SK-N-SH (cell line): ENCODE results near the gene ANKS4B. TPM values are rescaled to one million over a fixed set of nuclear protein-coding genes. Genes with fewer than 3 reads are reported as not detected.

ENCODE experiments used
- CTCF ChIA-PET: fragments of 300-600, 350-600 bp; formaldehyde crosslinking; extraction: SDS; loops from one replicate; lab custom pipeline; 2021; lab: Yijun Ruan, JAX
- POLR2A ChIA-PET: fragments of 350-600 bp; sonication (Branson Sonifier 250); formaldehyde crosslinking; extraction: SDS; loops from one replicate; lab custom pipeline; 2020; ENCODE audit warnings: antibody characterized with exemption, inconsistent platforms; lab: Yijun Ruan, JAX
- DNase-seq: peaks from one replicate; pipeline ENCODE4 v3.0.0; 2012
- H2AFZ ChIP-seq: fragments of 200-600 bp; sonication (generic); 2 replicates; pipeline ENCODE4 v1.8.1; 2016; ENCODE audit warnings: antibody characterized with exemption, mild to moderate bottlenecking, low read depth
- H3F3A ChIP-seq: fragments of 200-600 bp; sonication (generic); replicated peaks from 2 replicates; pipeline ENCODE3; 2016; ENCODE audit warnings: antibody characterized with exemption, mild to moderate bottlenecking; ENCODE audit not compliant: insufficient read depth
- H3K27ac ChIP-seq, 2 experiments: fragments of 200-500 bp in 1 of 2; fragments of 200-600 bp in 1 of 2; sonication (Bioruptor generic) in 1 of 2; sonication (generic), shearing (Covaris generic) in 1 of 2; 2 replicates each; pipeline versions ENCODE4 v1.5.1 to v1.6.1; 2014 to 2016; ENCODE audit warnings: low read depth in 2 of 2, inconsistent platforms in 1 of 2, low read length in 1 of 2, mild to moderate bottlenecking in 1 of 2, mixed read lengths in 1 of 2
- H3K27me3 ChIP-seq: fragments of 200-600 bp; sonication (generic), shearing (Covaris generic); 2 replicates; pipeline ENCODE4 v1.6.1; 2016; ENCODE audit warnings: mixed run types; ENCODE audit not compliant: insufficient read depth
- H3K36me3 ChIP-seq, 2 experiments: fragments of 200-500 bp in 1 of 2; fragments of 200-600 bp in 1 of 2; sonication (Bioruptor generic) in 1 of 2; sonication (generic) in 1 of 2; replicated peaks in 1 of 2; 2 replicates each; pipeline versions ENCODE3 to v1.5.1; 2014 to 2016; ENCODE audit warnings: low read length in 1 of 2, mild to moderate bottlenecking in 1 of 2; ENCODE audit not compliant: insufficient read depth in 2 of 2, control insufficient read depth in 1 of 2
- H3K4me1 ChIP-seq, 2 experiments: fragments of 200-500 bp in 1 of 2; fragments of 200-600 bp in 1 of 2; sonication (Bioruptor generic) in 1 of 2; sonication (generic), shearing (Covaris generic) in 1 of 2; 2 replicates each; pipeline versions ENCODE4 v1.5.1 to v1.6.1; 2014 to 2016; ENCODE audit warnings: low read depth in 1 of 2, low read length in 1 of 2, mixed run types in 1 of 2; ENCODE audit not compliant: insufficient read depth in 2 of 2, control insufficient read depth in 1 of 2
- H3K4me2 ChIP-seq: fragments of 200-600 bp; sonication (generic), shearing (Covaris generic); 2 replicates; pipeline ENCODE4 v1.6.1; 2017; ENCODE audit warnings: mixed run types
- H3K4me3 ChIP-seq, 2 experiments: fragments of 200-500 bp in 1 of 2; fragments of 200-600 bp in 1 of 2; sonication (Bioruptor generic) in 1 of 2; sonication (generic), shearing (Covaris generic) in 1 of 2; 2 replicates each; pipeline versions ENCODE4 v1.5.1 to v1.8.1; 2014 to 2016; ENCODE audit warnings: low read depth in 2 of 2, inconsistent platforms in 1 of 2, low read length in 1 of 2, mild to moderate bottlenecking in 1 of 2, mixed read lengths in 1 of 2, moderate library complexity in 1 of 2
- H3K79me2 ChIP-seq: fragments of 200-600 bp; sonication (generic); 2 replicates; pipeline ENCODE4 v1.8.1; 2017; ENCODE audit warnings: mild to moderate bottlenecking; ENCODE audit not compliant: insufficient read depth
- H3K9ac ChIP-seq: fragments of 200-600 bp; sonication (generic); 2 replicates; pipeline ENCODE4 v1.6.1; 2017; ENCODE audit warnings: mixed run types
- H3K9me2 ChIP-seq: fragments of 200-600 bp; sonication (generic); 2 replicates; pipeline ENCODE4 v1.6.1; 2017; ENCODE audit warnings: mixed run types
- H3K9me3 ChIP-seq: fragments of 200-600 bp; sonication (generic); 2 replicates; pipeline ENCODE4 v1.6.1; 2017; ENCODE audit warnings: mixed run types, mild to moderate bottlenecking, moderate library complexity
- H4K20me1 ChIP-seq: fragments of 200-600 bp; sonication (generic); 2 replicates; pipeline ENCODE4 v1.6.1; 2017; ENCODE audit warnings: mild to moderate bottlenecking, mixed run types; ENCODE audit not compliant: insufficient read depth
- CHD2 ChIP-seq: fragments of 150-350 bp; IDR thresholded peaks from 2 replicates; pipeline ENCODE4 v1.6.1; 2018; ENCODE audit warnings: low read length; ENCODE audit not compliant: partially characterized antibody
- EP300 ChIP-seq, 2 experiments: IDR thresholded peaks; 2 replicates each; pipeline versions ENCODE4 v1.4.0 to v1.6.1; 2012; ENCODE audit warnings: borderline replicate concordance in 1 of 2, low read depth in 1 of 2, low read length in 1 of 2
- FOXM1 ChIP-seq: IDR thresholded peaks from 2 replicates; pipeline ENCODE4 v1.4.0; 2012; ENCODE audit warnings: low read depth, mild to moderate bottlenecking
- GABPA ChIP-seq: IDR thresholded peaks from 2 replicates; pipeline ENCODE4 v1.4.0; 2012; ENCODE audit warnings: low read depth, mild to moderate bottlenecking
- IRF3 ChIP-seq: fragments of 150-350 bp; IDR thresholded peaks from 2 replicates; pipeline ENCODE4 v1.6.1; 2016; ENCODE audit warnings: mild to moderate bottlenecking, low read depth, low read length
- JUND ChIP-seq: IDR thresholded peaks from 2 replicates; pipeline ENCODE4 v1.4.0; 2012
- MXI1 ChIP-seq: IDR thresholded peaks from 2 replicates; pipeline ENCODE4 v1.6.1; 2012; ENCODE audit warnings: mild to moderate bottlenecking, low read depth, low read length, improper control_type of control experiment
- NRF1 ChIP-seq: IDR thresholded peaks from 2 replicates; pipeline ENCODE4 v1.6.1; 2012; ENCODE audit warnings: low read depth, mild to moderate bottlenecking, low read length
- POLR2AphosphoS5 ChIP-seq: IDR thresholded peaks from 2 replicates; pipeline ENCODE4 v1.6.1; 2012; ENCODE audit warnings: low read depth, low read length
- RAD21 ChIP-seq: IDR thresholded peaks from 2 replicates; pipeline ENCODE4 v1.6.1; 2012; ENCODE audit warnings: mild to moderate bottlenecking, low read length
- RFX5 ChIP-seq: IDR thresholded peaks from 2 replicates; pipeline ENCODE4 v1.6.1; 2012; ENCODE audit warnings: mild to moderate bottlenecking, improper control_type of control experiment, low read length
- TEAD4 ChIP-seq: IDR thresholded peaks from 2 replicates; pipeline ENCODE4 v1.4.0; 2012; ENCODE audit warnings: mild to moderate bottlenecking, borderline replicate concordance; ENCODE audit not compliant: insufficient read depth
- ZBTB33 ChIP-seq: IDR thresholded peaks from 2 replicates; pipeline ENCODE4 v1.4.0; 2012; ENCODE audit warnings: low read depth, borderline replicate concordance
- WGBS: methylation state at CpG from one replicate; pipeline ENCODE4 v1.1.6; 2017; ENCODE audit warnings: low lambda C conversion rate; 5-methylcytosine and 5-hydroxymethylcytosine counted together
- polyA plus RNA-seq, 3 experiments: library from polyadenylated mRNA; depleted of rRNA; stranded (reverse); fragments of >200 nt; gene quantifications; 2 replicates each; pipeline ENCODE4 v1.2.3, GENCODE V29; 2012
- TF ChIP-seq, protein P1 (sequence below): fragments of 200-600 bp; sonication (generic); IDR thresholded peaks from 2 replicates; pipeline ENCODE4 v1.6.1; 2017; ENCODE audit warnings: antibody characterized with exemption, mild to moderate bottlenecking, moderate library complexity
- TF ChIP-seq, protein P2 (sequence below): IDR thresholded peaks from 2 replicates; pipeline ENCODE4 v1.4.0; 2012; ENCODE audit warnings: low read depth

ANKS4B gene
- polyA plus RNA-seq, 1 of the 3 experiments (the other 2 are of a cell fraction): not detected

GRCh38 chr16:21224800-21225199, 8.7 kb upstream of the ANKS4B start:
- DNase-seq: no peak
- ChIA-PET POLR2A (no interaction called here), CTCF (no interaction called here)
- TF ChIP-seq RFX5 (no peak), ZBTB33 (no peak), NRF1 (no peak), IRF3 (no peak), TEAD4 (no peak), EP300 (IDR thresholded peaks at IDR 0.05; ENCODE audit: borderline replicate concordance in 1 of 2, low read depth in 1 of 2, low read length in 1 of 2) (no peak), GABPA (no peak), CHD2 (no peak), RAD21 (no peak), FOXM1 (no peak), POLR2AphosphoS5 (no peak), MXI1 (no peak), JUND (no peak)
- TF ChIP-seq, protein P1, sequence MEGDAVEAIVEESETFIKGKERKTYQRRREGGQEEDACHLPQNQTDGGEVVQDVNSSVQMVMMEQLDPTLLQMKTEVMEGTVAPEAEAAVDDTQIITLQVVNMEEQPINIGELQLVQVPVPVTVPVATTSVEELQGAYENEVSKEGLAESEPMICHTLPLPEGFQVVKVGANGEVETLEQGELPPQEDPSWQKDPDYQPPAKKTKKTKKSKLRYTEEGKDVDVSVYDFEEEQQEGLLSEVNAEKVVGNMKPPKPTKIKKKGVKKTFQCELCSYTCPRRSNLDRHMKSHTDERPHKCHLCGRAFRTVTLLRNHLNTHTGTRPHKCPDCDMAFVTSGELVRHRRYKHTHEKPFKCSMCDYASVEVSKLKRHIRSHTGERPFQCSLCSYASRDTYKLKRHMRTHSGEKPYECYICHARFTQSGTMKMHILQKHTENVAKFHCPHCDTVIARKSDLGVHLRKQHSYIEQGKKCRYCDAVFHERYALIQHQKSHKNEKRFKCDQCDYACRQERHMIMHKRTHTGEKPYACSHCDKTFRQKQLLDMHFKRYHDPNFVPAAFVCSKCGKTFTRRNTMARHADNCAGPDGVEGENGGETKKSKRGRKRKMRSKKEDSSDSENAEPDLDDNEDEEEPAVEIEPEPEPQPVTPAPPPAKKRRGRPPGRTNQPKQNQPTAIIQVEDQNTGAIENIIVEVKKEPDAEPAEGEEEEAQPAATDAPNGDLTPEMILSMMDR: no peak
- TF ChIP-seq, protein P2, sequence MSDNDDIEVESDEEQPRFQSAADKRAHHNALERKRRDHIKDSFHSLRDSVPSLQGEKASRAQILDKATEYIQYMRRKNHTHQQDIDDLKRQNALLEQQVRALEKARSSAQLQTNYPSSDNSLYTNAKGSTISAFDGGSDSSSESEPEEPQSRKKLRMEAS: no peak
- Histone ChIP-seq H4K20me1 (no peaks in the 10 kb centered on the region), H3K4me3 (no peak overlapping the region), H3K27ac (no peak overlapping the region), H3F3A (no peaks in the 10 kb centered on the region), H3K79me2 (no peaks in the 10 kb centered on the region), H3K9me3 (no peaks in the 10 kb centered on the region), H3K9me2 (no peaks in the 10 kb centered on the region), H3K27me3 (peaks cover 4% of the 10 kb centered on the region; the same call in 1 of the 2 replicates), H3K9ac (no peak overlapping the region), H3K36me3 (no peaks in the 10 kb centered on the region), H2AFZ (no peak overlapping the region), H3K4me1 (no peaks in the 10 kb centered on the region), H3K4me2 (no peak overlapping the region)
- 50% methylated on average over 2 of the region's 2 CpGs for WGBS
